GM18907 (cell line): Measurements from ENCODE around the gene RFX8.
"Not testable (repeated sequence)": the region's sequence is repeated elsewhere in the genome, so short reads cannot be mapped to it uniquely, and the experiment has no call there.

ENCODE experiments used
- ATAC-seq: cut with Tn5 transposase; IDR thresholded peaks from one replicate; pipeline ENCODE4 v1.9.1; 2021; ENCODE audit warnings: mild to moderate bottlenecking, moderate library complexity; ENCODE audit not compliant: unreplicated experiment

The RFX8 gene

GRCh38 chr2:101355401-101356054, 119.4 kb downstream of the RFX8 start:
- no peak for ATAC-seq

GRCh38 chr2:101354420-101355311, 120.2 kb downstream of the RFX8 start:
- ATAC-seq: no peak

- ATAC-seq: not testable (repeated sequence)
Measured at GRCh38 chr2:101352631-101353030, 122.3 kb downstream of the RFX8 start.

GRCh38 chr2:101351207-101351606, 123.7 kb downstream of the RFX8 start:
- ATAC-seq: no peak

GRCh38 chr2:101349893-101350662, 124.8 kb downstream of the RFX8 start:
- ATAC-seq: no peak

- no peak for ATAC-seq
Measured at GRCh38 chr2:101348883-101349282, 126.0 kb downstream of the RFX8 start.
